ENCODE measurements around the gene ILKAP. TPM values are rescaled to one million over a fixed set of nuclear protein-coding genes. Genes with fewer than 3 reads are reported as not detected.
A peak's percentile ranks its signal among the peaks of the same experiment; 100 is the strongest.

The ILKAP gene
- total RNA-seq, 1 donor from 2014 or later: 43.4 TPM

DNA sequence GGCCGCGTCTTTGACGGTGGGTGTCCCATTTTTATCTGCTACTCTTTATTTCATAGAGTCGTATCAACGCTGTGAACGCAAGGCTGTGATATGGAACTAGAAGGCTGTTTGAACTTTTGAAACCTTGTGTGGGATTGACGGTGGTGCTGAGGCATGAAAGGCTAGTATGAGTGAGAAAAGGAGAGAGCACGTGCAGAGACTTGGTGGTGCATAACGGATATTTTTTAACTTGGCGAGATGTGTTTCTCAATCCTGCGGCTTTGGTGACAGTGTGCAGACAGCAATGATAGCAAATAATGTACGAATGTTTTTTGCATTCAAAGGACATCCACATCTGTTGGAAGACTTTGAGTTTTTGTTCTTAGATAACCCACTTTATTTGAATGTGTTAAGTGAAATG, 30.1 kb upstream of the ILKAP start:
- Histone ChIP-seq H3K27me3 (ENCODE audit: low read depth) (peaks cover 4% of the 10 kb centered on the region), H3K27ac (no peak overlapping the region), H3K4me1 (peaks cover 13% of the 10 kb centered on the region), H3K9me3 (no peaks in the 10 kb centered on the region), H3K4me3 (no peak overlapping the region), H3K36me3 (no peaks in the 10 kb centered on the region)
- DNase-seq (no peak), ATAC-seq (no peak)
- intact Hi-C loops (cut with DNase I): no loop called here
- TF ChIP-seq, protein P1, sequence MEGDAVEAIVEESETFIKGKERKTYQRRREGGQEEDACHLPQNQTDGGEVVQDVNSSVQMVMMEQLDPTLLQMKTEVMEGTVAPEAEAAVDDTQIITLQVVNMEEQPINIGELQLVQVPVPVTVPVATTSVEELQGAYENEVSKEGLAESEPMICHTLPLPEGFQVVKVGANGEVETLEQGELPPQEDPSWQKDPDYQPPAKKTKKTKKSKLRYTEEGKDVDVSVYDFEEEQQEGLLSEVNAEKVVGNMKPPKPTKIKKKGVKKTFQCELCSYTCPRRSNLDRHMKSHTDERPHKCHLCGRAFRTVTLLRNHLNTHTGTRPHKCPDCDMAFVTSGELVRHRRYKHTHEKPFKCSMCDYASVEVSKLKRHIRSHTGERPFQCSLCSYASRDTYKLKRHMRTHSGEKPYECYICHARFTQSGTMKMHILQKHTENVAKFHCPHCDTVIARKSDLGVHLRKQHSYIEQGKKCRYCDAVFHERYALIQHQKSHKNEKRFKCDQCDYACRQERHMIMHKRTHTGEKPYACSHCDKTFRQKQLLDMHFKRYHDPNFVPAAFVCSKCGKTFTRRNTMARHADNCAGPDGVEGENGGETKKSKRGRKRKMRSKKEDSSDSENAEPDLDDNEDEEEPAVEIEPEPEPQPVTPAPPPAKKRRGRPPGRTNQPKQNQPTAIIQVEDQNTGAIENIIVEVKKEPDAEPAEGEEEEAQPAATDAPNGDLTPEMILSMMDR (IDR thresholded peaks at IDR 0.05): no peak

DNA sequence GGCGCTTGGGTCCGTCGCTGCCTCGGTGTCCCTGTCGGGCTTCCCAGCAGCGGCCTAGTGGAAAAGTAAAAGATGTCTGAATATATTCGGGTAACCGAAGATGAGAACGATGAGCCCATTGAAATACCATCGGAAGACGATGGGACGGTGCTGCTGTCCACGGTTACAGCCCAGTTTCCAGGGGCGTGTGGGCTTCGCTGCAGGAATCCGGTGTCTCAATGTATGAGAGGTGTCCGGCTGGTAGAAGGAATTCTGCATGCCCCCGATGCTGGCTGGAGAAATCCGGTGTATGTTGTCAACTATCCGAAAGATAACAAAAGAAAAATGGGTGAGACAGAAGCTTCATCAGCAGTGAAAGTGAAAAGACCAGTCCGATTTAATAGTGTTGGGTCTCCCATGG, 28.3 kb upstream of the ILKAP start:
- Histone ChIP-seq H3K4me1 (peaks cover 13% of the 10 kb centered on the region), H3K27ac (no peak overlapping the region), H3K36me3 (no peaks in the 10 kb centered on the region), H3K4me3 (peak overlapping the region; percentile 72), H3K9me3 (no peaks in the 10 kb centered on the region), H3K27me3 (ENCODE audit: low read depth) (no peaks in the 10 kb centered on the region)
- intact Hi-C loops (cut with DNase I): no loop called here
- DNase-seq (no peak), ATAC-seq (no peak)
- TF ChIP-seq, protein P1 (IDR thresholded peaks at IDR 0.05): no peak

DNA sequence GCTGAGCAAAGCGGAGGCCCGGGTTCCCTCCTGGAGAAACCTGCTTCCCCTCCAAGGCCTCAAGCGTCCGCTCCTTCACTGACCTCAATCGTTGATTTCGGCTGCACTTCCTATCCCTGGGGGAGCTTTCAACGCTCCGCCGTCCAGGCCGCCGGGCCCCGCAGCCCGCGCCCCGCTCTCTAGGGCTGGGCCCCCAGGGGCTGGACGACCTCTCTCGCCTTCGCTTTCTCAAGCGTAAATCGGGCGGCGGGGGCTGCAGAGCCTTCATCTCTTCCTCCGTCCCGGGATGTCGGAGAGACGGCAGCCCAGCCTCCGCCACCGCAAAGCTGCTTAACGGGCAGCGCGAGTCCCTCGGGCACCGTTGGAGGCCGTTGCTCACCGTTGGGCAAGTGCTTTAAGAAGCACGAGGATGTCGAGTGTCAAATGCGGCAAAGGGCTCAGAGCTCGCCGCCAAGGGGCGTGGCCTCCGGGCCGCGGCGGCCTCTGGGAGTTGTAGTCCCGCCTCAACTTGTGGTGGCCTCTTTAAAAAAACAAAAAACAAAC, 27.8 kb upstream of the ILKAP start:
- H3K4me1 ChIP-seq: peaks cover 13% of the 10 kb centered on the region
- peak overlapping the region; percentile 67 for H3K27ac ChIP-seq
- no peaks in the 10 kb centered on the region for H3K36me3 ChIP-seq
- ATAC-seq (peak; percentile 77 to 88), DNase-seq (peak; percentile 88)
- TF ChIP-seq, protein P1 (IDR thresholded peaks at IDR 0.05): no peak
- intact Hi-C loops (cut with DNase I): no loop called here
- H3K4me3 ChIP-seq: peak overlapping the region; percentile 72
- no peaks in the 10 kb centered on the region for H3K9me3 ChIP-seq
- no peaks in the 10 kb centered on the region for H3K27me3 ChIP-seq (ENCODE audit: low read depth)

DNA sequence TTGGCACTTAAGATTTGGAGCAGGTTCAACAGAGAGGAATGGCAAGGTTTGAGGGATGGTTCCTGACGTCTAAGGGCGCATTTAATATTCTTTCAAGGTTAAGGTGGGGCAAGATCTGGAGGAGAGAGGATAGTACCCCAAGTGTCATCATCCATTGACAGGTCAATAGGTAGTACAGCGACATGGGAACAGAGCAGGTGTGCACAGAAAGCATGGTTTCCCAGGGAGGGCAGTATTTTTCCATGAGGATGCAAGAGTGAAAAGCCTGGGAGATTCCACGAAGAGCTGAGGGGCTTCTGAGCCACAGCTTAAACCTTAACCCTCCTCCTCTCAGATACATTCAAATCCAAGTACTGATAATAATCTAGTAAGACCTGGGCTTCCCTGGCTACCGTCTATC, 27.2 kb upstream of the ILKAP start:
- TF ChIP-seq, protein P1 (IDR thresholded peaks at IDR 0.05): no peak
- H3K4me1 ChIP-seq: peaks cover 13% of the 10 kb centered on the region
- ATAC-seq: no peak
- no peaks in the 10 kb centered on the region for H3K27me3 ChIP-seq (ENCODE audit: low read depth)
- H3K27ac ChIP-seq: no peak overlapping the region
- no peaks in the 10 kb centered on the region for H3K36me3 ChIP-seq
- H3K9me3 ChIP-seq: no peaks in the 10 kb centered on the region
- H3K4me3 ChIP-seq: peak overlapping the region; percentile 72
- no peak for DNase-seq
- intact Hi-C loops (cut with DNase I): no loop called here

DNA sequence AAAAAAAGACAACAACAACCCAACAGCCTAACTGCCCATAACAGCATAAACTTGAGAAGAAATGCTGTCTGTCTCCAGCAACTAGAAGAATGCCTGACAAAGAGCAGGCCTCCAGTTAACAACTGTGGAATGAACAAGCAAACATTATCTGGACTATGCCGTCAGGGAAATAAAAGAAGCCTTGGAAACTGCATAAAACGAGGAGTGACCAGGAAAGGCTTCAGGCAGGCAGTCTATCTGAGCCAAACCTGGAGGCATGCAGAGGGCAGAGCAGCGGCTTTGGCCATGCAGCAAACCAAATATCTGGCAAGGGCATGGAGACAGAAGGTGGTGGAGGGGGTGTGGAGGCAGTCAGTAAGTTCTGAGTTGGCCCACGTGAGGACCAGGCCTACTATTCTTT, 25.2 kb upstream of the ILKAP start:
- intact Hi-C loops (cut with DNase I): no loop called here
- no peak for DNase-seq

More for the DNA sequence above, 25.2 kb upstream of the ILKAP start:
- H3K27ac ChIP-seq: no peak overlapping the region
- TF ChIP-seq, protein P1 (IDR thresholded peaks at IDR 0.05): no peak
- peaks cover 13% of the 10 kb centered on the region for H3K4me1 ChIP-seq
- no peaks in the 10 kb centered on the region for H3K9me3 ChIP-seq
- H3K36me3 ChIP-seq: no peaks in the 10 kb centered on the region
- no peak overlapping the region for H3K4me3 ChIP-seq
- H3K27me3 ChIP-seq (ENCODE audit: low read depth): no peaks in the 10 kb centered on the region
- ATAC-seq: no peak

All from lower lobe of right lung (tissue), 2 donors.